Caco-2 (cell line): ENCODE data around the gene ABCA1. TPM values are rescaled to one million over a fixed set of nuclear protein-coding genes. Genes with fewer than 3 reads are reported as not detected.

Experiments used
- BruUV-seq: library from RNA; stranded (reverse); fragments of 400-500 nt; replicated peaks from 2 replicates; lab custom pipeline; 2021; lab: Mats Ljungman, UMichigan
- CTCF ChIA-PET: fragments of 300-600 bp; sonication (Branson Sonifier 250); formaldehyde crosslinking; loops from one replicate; lab custom pipeline; 2022; ENCODE audit warnings: antibody characterized with exemption; lab: Charles Lee
- POLR2A ChIA-PET: fragments of 300-600 bp; sonication (Branson Sonifier 250); formaldehyde crosslinking; loops from one replicate; lab custom pipeline; 2022; ENCODE audit warnings: antibody characterized with exemption; lab: Charles Lee
- DNase-seq, 2 experiments: peaks; one replicate each; pipeline versions ENCODE4 v3.0.0 to v3.0.0-alpha.2; 2020 to 2022
- H3K27me3 ChIP-seq: replicated peaks from 2 replicates; pipeline ENCODE4 v1.6.0; 2011; ENCODE audit warnings: low read length; ENCODE audit not compliant: control insufficient read depth, insufficient read depth
- H3K36me3 ChIP-seq: 2 replicates; pipeline ENCODE4 v1.5.1; 2011; ENCODE audit warnings: low read length; ENCODE audit not compliant: control insufficient read depth, insufficient read depth
- H3K4me1 ChIP-seq: fragments of 250-450 bp; sonication (Bioruptor Pico); 2 replicates; pipeline ENCODE4 v1.5.1; 2020; ENCODE audit warnings: mild to moderate bottlenecking
- H3K4me3 ChIP-seq: 2 replicates; pipeline ENCODE4 v1.5.1; 2011; ENCODE audit warnings: low read depth, mild to moderate bottlenecking, control low read depth, low read length
- H3K9me3 ChIP-seq: fragments of 250-450 bp; sonication (Bioruptor Pico); 2 replicates; pipeline ENCODE4 v1.5.1; 2020; ENCODE audit warnings: mild to moderate bottlenecking, moderate library complexity
- H3K27ac Mint-ChIP-seq: one replicate; pipeline ENCODE4 v1.8.0; 2022; ENCODE audit warnings: mixed read lengths; ENCODE audit not compliant: unreplicated experiment
- H3K27me3 Mint-ChIP-seq: one replicate; pipeline ENCODE4 v1.8.0; 2022; ENCODE audit warnings: mixed read lengths; ENCODE audit not compliant: insufficient read depth, unreplicated experiment
- H3K36me3 Mint-ChIP-seq: one replicate; pipeline ENCODE4 v1.8.0; 2022; ENCODE audit warnings: mild to moderate bottlenecking, mixed read lengths; ENCODE audit not compliant: insufficient read depth, unreplicated experiment
- H3K4me1 Mint-ChIP-seq: one replicate; pipeline ENCODE4 v1.8.0; 2022; ENCODE audit warnings: low read depth, mixed read lengths; ENCODE audit not compliant: unreplicated experiment
- H3K4me3 Mint-ChIP-seq: one replicate; pipeline ENCODE4 v1.8.0; 2022; ENCODE audit warnings: mild to moderate bottlenecking, moderate library complexity, mixed read lengths; ENCODE audit not compliant: unreplicated experiment
- H3K9me3 Mint-ChIP-seq: one replicate; pipeline ENCODE4 v1.8.0; 2022; ENCODE audit warnings: mixed read lengths; ENCODE audit not compliant: unreplicated experiment
- CTCF ChIP-seq, 2 experiments: fragments of 200-600 bp in 1 of 2; IDR thresholded peaks; 1 replicate in 1 of 2; 2 replicates in 1 of 2; pipeline versions ENCODE4 v1.5.1 to v1.8.0; 2011 to 2022; ENCODE audit warnings: antibody characterized with exemption in 1 of 2, control low read depth in 1 of 2, inconsistent platforms in 1 of 2, low read depth in 1 of 2, low read length in 1 of 2, mild to moderate bottlenecking in 1 of 2, moderate library complexity in 1 of 2; ENCODE audit not compliant: insufficient read depth in 1 of 2, severe bottlenecking in 1 of 2, unreplicated experiment in 1 of 2
- intact Hi-C: fragments of 100-400 bp; cut with micrococcal nuclease; formaldehyde crosslinking; loops from one replicate; pipeline ENCODE4 v1.10.0; 2022; ENCODE audit not compliant: unreplicated experiment
- total RNA-seq: library from RNA; stranded (reverse); gene quantifications from 2 replicates; pipeline ENCODE4 v1.2.3, GENCODE V29; 2022

Gene ABCA1
- total RNA-seq, 1 experiment from 2014 or later: 14.0 TPM

DNA sequence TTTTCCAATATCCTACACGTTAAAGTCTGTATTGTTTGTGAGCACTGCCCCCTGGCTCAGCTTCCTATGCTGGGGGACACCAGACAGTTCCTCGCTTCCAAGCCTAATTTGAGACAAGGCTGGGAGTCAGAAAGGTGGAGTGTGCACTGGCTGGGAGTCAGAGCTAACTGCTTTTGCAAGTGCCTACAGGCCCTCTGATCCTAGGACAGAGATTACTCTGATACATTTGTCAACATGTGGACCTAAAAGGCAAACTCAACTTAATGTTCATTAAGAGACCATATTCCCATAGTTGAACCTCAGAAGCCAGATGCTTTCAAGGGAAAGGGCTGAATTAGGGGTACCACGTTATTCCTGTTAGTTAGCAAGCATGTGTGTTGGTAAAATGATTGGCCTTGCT is 83.2 kb downstream of the ABCA1 start:
- CTCF ChIA-PET: no interaction called here
- H3K27ac Mint-ChIP-seq: no peak overlapping the region
- H3K4me3 Mint-ChIP-seq: no peak overlapping the region
- no peak for DNase-seq
- BruUV-seq: no TSS peak
- no peak for TF ChIP-seq CTCF (IDR thresholded peaks at IDR 0.05; ENCODE audit: insufficient read depth in 1 of 2, low read depth in 1 of 2, low read length in 1 of 2, severe bottlenecking in 1 of 2, unreplicated experiment in 1 of 2)
- no peaks in the 10 kb centered on the region for H3K27me3 Mint-ChIP-seq
- H3K36me3 ChIP-seq: 0 out of 2 replicates have a peak, but pooled peaks cover 1% of the 10 kb centered on the region
- no peak overlapping the region for H3K4me3 ChIP-seq
- H3K9me3 ChIP-seq: no peaks in the 10 kb centered on the region
- peaks cover 6% of the 10 kb centered on the region for H3K36me3 Mint-ChIP-seq
- H3K4me1 Mint-ChIP-seq: no peaks in the 10 kb centered on the region
- no peaks in the 10 kb centered on the region for H3K9me3 Mint-ChIP-seq
- no peaks in the 10 kb centered on the region for H3K27me3 ChIP-seq
- intact Hi-C loops: no loop called here
- POLR2A ChIA-PET: no interaction called here
- H3K4me1 ChIP-seq: no peaks in the 10 kb centered on the region

DNA sequence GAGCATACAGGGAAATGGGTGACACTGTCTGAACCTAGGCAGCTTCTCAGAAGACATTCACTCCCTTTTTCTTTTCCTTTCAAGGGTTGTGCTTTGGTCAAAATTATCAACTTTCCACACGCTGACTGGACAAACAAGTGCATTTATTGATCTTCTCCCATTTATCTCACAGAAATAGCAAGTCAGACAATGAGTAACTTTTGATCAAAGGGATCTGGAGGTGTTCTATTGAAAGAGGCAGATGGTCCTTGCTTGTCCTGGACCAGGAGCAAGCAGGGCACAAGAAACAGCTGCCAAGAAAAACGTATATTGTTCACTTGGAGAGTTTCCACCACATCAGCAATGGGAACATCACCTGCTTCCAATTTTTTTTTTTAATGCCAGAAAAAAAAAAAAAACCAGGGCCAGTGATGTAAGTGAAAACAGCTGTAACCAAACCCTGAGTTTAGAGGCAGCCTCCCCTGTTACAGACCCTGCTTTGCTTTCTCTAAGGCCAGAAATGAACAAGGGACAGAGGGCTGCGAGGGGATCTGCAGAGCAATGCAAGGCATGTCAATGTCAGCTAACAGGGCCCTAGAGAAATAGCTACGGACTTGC is 84.2 kb downstream of the ABCA1 start:
- CTCF ChIA-PET: no interaction called here
- no peaks in the 10 kb centered on the region for H3K9me3 ChIP-seq
- Mint-ChIP-seq H3K27me3 (no peaks in the 10 kb centered on the region), H3K36me3 (peaks cover 6% of the 10 kb centered on the region), H3K4me1 (no peaks in the 10 kb centered on the region), H3K4me3 (no peak overlapping the region), H3K9me3 (no peaks in the 10 kb centered on the region), H3K27ac (no peak overlapping the region)
- intact Hi-C loops: no loop called here
- H3K27me3 ChIP-seq: no peaks in the 10 kb centered on the region
- no peak for DNase-seq
- H3K4me3 ChIP-seq: no peak overlapping the region
- peaks cover 6% of the 10 kb centered on the region; the same call in 1 of the 2 replicates for H3K36me3 ChIP-seq
- no peak for TF ChIP-seq CTCF (IDR thresholded peaks at IDR 0.05; ENCODE audit: insufficient read depth in 1 of 2, low read depth in 1 of 2, low read length in 1 of 2, severe bottlenecking in 1 of 2, unreplicated experiment in 1 of 2)
- POLR2A ChIA-PET: no interaction called here
- no TSS peak for BruUV-seq
- H3K4me1 ChIP-seq: no peaks in the 10 kb centered on the region

GRCh38 chr9:104842698-104843097 is 85.3 kb downstream of the ABCA1 start:
- no peak for TF ChIP-seq CTCF (IDR thresholded peaks at IDR 0.05; ENCODE audit: insufficient read depth in 1 of 2, low read depth in 1 of 2, low read length in 1 of 2, severe bottlenecking in 1 of 2, unreplicated experiment in 1 of 2)
- POLR2A ChIA-PET: no interaction called here
- Histone ChIP-seq H3K4me1 (no peaks in the 10 kb centered on the region), H3K27me3 (no peaks in the 10 kb centered on the region), H3K4me3 (no peak overlapping the region), H3K36me3 (peaks cover 6% of the 10 kb centered on the region; the same call in 1 of the 2 replicates), H3K9me3 (no peaks in the 10 kb centered on the region)
- no peak for DNase-seq
- Mint-ChIP-seq H3K4me3 (no peak overlapping the region), H3K36me3 (peaks cover 6% of the 10 kb centered on the region), H3K4me1 (no peaks in the 10 kb centered on the region), H3K27ac (no peak overlapping the region), H3K27me3 (no peaks in the 10 kb centered on the region), H3K9me3 (no peaks in the 10 kb centered on the region)
- CTCF ChIA-PET: no interaction called here
- BruUV-seq: no TSS peak
- intact Hi-C loops: no loop called here
